Testis (tissue), 5 donors: ENCODE results near the gene P2RX3. TPM values are rescaled to one million over a fixed set of nuclear protein-coding genes. Genes with fewer than 3 reads are reported as not detected.
"Not testable (repeated sequence)": the region's sequence is repeated elsewhere in the genome, so short reads cannot be mapped to it uniquely, and the experiment has no call there.

Experiments used
- DNase-seq: peaks from one replicate; pipeline ENCODE4 v3.0.0-alpha.2; 2019
- H3K27ac ChIP-seq, 2 donors: fragments of 200-600 bp; sonication (generic); one replicate each; pipeline ENCODE4 v1.5.1; 2019
- H3K27me3 ChIP-seq: fragments of 200-600 bp; sonication (generic); one replicate; pipeline ENCODE4 v1.5.1; 2019
- H3K36me3 ChIP-seq: fragments of 200-600 bp; sonication (generic); one replicate; pipeline ENCODE4 v1.5.1; 2017; ENCODE audit warnings: low read depth; ENCODE audit errors: missing control alignments
- H3K4me1 ChIP-seq: fragments of 200-600 bp; sonication (generic); one replicate; pipeline ENCODE4 v1.5.1; 2019
- H3K4me3 ChIP-seq, 2 donors: fragments of 200-600 bp; sonication (generic); one replicate each; pipeline ENCODE4 v1.5.1; 2017 to 2019
- H3K9me3 ChIP-seq: fragments of 200-600 bp; sonication (generic); one replicate; pipeline ENCODE4 v1.5.1; 2017
- CTCF ChIP-seq, 3 experiments: fragments of 450-650 bp in 2 of 3; fragments of 200-600 bp in 1 of 3; sonication (generic) in 1 of 3; IDR thresholded peaks; one replicate each; pipeline ENCODE4 v1.5.1; 2016 to 2019; ENCODE audit warnings: antibody characterized with exemption in 3 of 3, mild to moderate bottlenecking in 2 of 3, moderate library complexity in 1 of 3
- POLR2A ChIP-seq: fragments of 450-650 bp; IDR thresholded peaks from one replicate; pipeline ENCODE4 v1.6.1; 2017; ENCODE audit warnings: antibody characterized with exemption, mild to moderate bottlenecking, moderate library complexity
- WGBS, 2 donors: methylation state at CpG; one replicate each; pipeline ENCODE4 v1.1.5; 2018; 5-methylcytosine and 5-hydroxymethylcytosine counted together
- intact Hi-C: fragments of 100-400 bp; cut with DNase I; formaldehyde crosslinking; loops from one replicate; pipeline ENCODE4 v1.15.1; 2023; ENCODE audit warnings: low total_unique reads
- long read RNA-seq, 2 donors: transcript quantifications; one replicate each; lab custom pipeline, GENCODE V29; 2026
- polyA plus RNA-seq: library from polyadenylated mRNA; stranded (reverse); fragments of 350-450 nt; fragmentation: Illumina TruSeq; extraction: RNeasy Lipid Tissue Mini Kit (QIAGEN cat#74804); gene quantifications from one replicate; pipeline ENCODE4 v1.2.3, GENCODE V29; 2014; ENCODE audit warnings: low read depth, low replicate concordance; ENCODE audit not compliant: insufficient read depth
- total RNA-seq, 2 donors: library from RNA; depleted of rRNA; stranded (reverse); fragments of >200 nt; gene quantifications; one replicate each; pipeline ENCODE4 v1.2.3, GENCODE V29; 2016

P2RX3 gene
- total RNA-seq (1 to 10 TPM; 2.5 to 3.3 TPM), polyA plus RNA-seq (8.5 TPM)
- long read RNA-seq, donor 1 = 0 reads
- long read RNA-seq, donor 2 = 0 reads

DNA sequence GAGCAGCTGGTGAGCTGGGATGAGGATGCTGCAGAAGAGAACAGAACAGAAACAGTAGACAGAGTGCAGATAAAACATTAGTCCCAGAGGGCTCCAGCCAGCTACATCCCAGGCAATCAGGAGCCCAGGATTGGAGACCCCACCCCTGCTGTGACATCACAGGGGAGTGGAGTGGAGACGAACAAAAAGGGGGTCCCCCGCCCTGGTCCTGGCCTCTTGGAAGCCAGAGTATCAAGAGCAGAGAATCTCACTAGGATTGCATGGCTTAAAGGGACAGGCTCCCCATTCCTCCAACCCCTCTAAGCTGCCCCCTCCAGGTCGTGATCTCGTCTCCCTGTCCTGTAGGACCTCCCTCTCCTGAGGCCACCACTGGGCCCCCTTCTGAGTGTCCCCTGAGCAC lies at the start of gene P2RX3:
Gene P2RX3 (plus strand): TSS at position 211 of the 400 bp plus-strand sequence. CDS start 199 bp downstream, outside the sequence.
- intact Hi-C loops = no loop called here
- WGBS, 2 donors = 40 to 50% methylated on average over 4 of the region's 4 CpGs

DNA sequence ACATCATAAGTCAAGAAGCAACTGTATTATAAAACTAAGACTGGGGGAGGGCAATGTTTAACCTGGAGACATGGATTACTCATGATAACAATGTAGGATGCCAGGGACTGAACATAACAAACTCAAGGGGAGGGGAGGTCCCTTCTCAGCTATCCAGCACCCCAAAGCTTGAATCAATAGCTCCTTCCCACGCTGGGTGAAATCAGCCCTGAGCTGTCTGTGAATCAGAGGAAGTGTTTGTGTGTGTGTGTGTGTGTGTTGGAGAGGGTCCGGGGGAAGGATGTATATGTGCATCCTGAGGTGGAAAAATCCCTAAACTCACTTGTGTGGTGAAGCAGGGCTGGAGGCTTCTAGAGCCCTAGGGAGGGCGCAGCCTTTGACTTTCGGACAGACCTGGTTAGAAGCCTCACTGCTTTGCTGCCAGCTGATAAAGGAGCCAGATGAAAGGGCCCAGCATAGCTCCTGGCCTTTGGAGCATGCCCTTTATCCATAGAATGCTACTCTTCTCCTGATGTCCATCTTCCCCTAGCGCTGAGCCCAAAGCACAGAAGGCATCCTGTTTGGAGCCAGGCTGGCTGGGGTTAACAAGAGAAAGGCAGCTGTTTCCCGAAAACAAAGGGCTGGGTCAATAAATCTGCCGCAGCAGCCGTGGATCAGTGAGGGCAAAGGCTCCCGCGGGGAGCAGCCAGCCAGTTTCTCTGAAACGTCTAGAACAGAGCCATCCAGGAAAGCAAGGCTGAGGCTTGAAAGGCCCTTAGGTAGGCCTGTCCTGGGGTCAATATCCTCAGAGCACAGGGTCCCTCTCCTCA lies 49.2 kb upstream of the P2RX3 start:
- no peaks in the 10 kb centered on the region for H3K9me3 ChIP-seq
- H3K4me3 ChIP-seq = no peak overlapping the region
- no peak overlapping the region for H3K27ac ChIP-seq
- no peak for DNase-seq
- H3K27me3 ChIP-seq = no peaks in the 10 kb centered on the region
- no peaks in the 10 kb centered on the region for H3K4me1 ChIP-seq
- intact Hi-C loops = no loop called here
- no peak for TF ChIP-seq POLR2A
- no peak for TF ChIP-seq CTCF (IDR thresholded peaks at IDR 0.05)
- 55 to 69% methylated on average over 6 to 11 of the region's 11 CpGs for WGBS, 2 donors
- H3K36me3 ChIP-seq = no peaks in the 10 kb centered on the region

More for the DNA sequence above, at the start of gene P2RX3:
- DNase-seq = no peak
- Histone ChIP-seq H3K27me3 (no peaks in the 10 kb centered on the region), H3K4me3 (no peak within 1 kb of the TSS), H3K36me3 (no peaks in the 10 kb centered on the region), H3K27ac (no peak within 1 kb of the TSS), H3K4me1 (peaks cover 9% of the 10 kb centered on the region), H3K9me3 (no peaks in the 10 kb centered on the region)
- TF ChIP-seq CTCF (IDR thresholded peaks at IDR 0.05) = no peak
- no peak for TF ChIP-seq POLR2A

DNA sequence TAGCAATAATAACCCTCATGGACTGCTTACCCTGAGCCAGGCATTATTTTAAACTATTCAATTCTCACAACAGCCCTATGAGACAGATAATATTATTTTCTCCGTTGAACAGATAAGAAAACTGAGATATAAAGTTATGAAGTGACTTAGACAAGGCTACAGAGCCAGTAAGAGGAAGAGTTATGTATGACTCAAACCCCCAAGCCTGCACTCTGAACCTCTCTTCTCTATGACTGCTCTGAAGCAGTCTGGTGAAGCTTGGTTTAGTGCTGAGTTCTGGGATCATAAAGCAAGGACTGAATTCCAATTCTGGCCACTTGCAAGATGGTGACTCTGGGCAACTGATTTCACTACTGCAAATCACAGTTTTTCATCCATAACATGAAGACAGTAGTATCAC lies 47.9 kb upstream of the P2RX3 start:
- Histone ChIP-seq H3K27ac (no peak overlapping the region), H3K4me3 (no peak overlapping the region), H3K36me3 (no peaks in the 10 kb centered on the region), H3K4me1 (peaks cover 7% of the 10 kb centered on the region), H3K9me3 (no peaks in the 10 kb centered on the region), H3K27me3 (no peaks in the 10 kb centered on the region)
- no peak for DNase-seq
- WGBS, 2 donors = 57 to 63% methylated on average over 1 of the region's 1 CpG
- intact Hi-C loops = no loop called here
- no peak for TF ChIP-seq POLR2A
- TF ChIP-seq CTCF (IDR thresholded peaks at IDR 0.05) = no peak

DNA sequence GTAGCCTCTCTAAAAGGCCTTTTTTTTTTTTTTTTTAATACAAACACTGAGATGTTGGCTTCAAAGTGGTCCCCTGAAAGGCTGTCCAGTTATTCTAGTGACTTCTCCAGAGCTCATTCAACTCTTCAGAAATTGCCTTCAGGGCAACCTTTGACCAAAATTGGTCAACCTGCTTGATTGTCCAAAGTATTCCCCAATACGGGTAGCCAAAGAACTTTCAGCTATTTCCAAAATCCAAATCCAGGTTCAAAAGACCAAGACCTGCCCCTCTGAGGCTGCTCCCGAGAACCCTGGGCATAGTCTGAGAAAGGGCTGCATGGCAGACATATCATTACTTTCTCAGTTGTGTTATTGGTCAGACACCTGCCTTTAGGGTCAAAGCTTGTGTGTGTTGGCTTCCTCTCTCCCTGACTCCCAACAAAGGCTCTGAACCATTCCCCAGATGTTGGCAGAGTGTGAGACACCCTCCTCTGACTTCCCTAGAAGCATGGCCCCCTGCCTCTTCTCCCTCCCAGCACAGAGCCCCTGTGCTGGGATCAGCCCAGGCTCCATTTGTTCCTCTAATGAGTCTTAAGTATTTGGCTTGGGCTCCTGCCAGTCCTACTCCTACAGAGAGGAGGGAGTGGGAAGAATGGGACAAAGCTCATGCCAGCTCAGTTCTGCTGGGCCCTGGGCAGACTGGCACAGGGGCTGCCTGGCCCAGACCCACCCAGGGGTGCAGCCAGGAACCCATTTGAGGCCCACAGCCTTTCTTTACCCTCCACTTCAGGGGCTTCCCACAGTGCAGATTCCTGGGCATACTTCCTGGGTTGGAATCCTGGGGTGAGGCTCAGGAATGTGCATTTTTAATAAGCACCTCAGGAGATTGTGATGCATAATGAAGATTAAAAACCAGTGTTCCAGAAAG lies 43.7 kb upstream of the P2RX3 start:
- intact Hi-C loops = no loop called here
- no peak for TF ChIP-seq POLR2A
- TF ChIP-seq CTCF (IDR thresholded peaks at IDR 0.05) = no peak
- H3K9me3 ChIP-seq = no peaks in the 10 kb centered on the region
- no peaks in the 10 kb centered on the region for H3K27me3 ChIP-seq
- peaks cover 7% of the 10 kb centered on the region for H3K4me1 ChIP-seq
- H3K27ac ChIP-seq = no peak overlapping the region
- H3K36me3 ChIP-seq = no peaks in the 10 kb centered on the region
- 68 to 71% methylated on average over 2 of the region's 2 CpGs for WGBS, 2 donors
- H3K4me3 ChIP-seq = no peak overlapping the region
- DNase-seq = peak; percentile 33

GRCh38 chr11:57296205-57296604 lies 41.9 kb upstream of the P2RX3 start:
- 96 to 97% methylated on average over 3 of the region's 3 CpGs for WGBS, 2 donors

More at GRCh38 chr11:57296205-57296604, 41.9 kb upstream of the P2RX3 start:
- H3K9me3 ChIP-seq, H3K36me3 ChIP-seq, intact Hi-C loops, H3K4me3 ChIP-seq, H3K27me3 ChIP-seq, H3K27ac ChIP-seq, H3K4me1 ChIP-seq, DNase-seq: not testable (repeated sequence)
